GM21526 (cell line): Measurements from ENCODE around the gene MGST3.
"Not testable (repeated sequence)": the region's sequence is repeated elsewhere in the genome, so short reads cannot be mapped to it uniquely, and the experiment has no call there.

Experiments
- ATAC-seq: cut with Tn5 transposase; IDR thresholded peaks from one replicate; pipeline ENCODE4 v1.9.1; 2021; ENCODE audit warnings: moderate library complexity; ENCODE audit not compliant: unreplicated experiment, low FRiP score

Gene MGST3

GRCh38 chr1:165630629-165631341 is at the start of gene MGST3:
MGST3 (plus strand) TSS chr1:165631234; CDS start chr1:165649848, 18,614 bp downstream.
- peak; percentile 94 for ATAC-seq

- ATAC-seq, result no peak
Observed at GRCh38 chr1:165581926-165582325, 49.1 kb upstream of the MGST3 start.

DNA sequence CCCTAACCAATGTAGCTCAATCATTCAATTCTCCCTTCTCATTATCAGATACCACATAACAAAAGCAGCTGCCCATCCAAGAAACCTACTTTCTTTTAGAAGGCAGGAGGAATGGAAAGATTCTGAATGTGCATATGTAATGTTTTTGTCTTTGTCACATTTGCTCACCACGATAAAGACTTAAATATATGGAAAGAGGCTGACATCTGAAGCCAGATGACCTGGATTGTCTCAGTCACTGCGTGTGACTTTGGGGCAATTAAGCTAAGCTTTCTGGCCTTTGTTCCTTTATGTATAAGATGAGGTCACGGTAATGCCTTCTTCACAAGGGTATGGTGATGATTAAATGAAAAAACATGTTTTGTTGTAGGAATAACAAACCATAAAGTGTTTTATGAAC is 44.6 kb upstream of the MGST3 start:
- ATAC-seq, result no peak

DNA sequence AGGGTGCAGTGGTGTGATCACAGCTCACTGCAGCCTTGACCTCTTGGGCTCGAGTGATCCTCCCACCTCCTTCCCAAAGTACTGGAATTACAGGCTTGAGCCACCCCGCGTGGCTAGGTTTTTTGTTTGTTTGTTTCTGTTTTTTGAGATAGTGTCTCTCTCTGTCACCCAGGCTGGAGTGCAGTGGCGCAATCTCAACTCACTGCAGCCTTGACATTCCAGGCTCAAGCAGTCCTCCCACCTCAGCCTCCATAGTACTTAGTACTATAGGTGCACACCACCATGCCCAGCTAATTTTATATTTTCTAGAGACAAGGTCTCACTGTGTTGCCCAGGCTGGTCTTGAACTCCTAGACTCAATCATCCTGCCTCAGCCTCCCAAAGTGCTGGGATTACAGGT is 39.6 kb upstream of the MGST3 start:
- ATAC-seq, result not testable (repeated sequence)

DNA sequence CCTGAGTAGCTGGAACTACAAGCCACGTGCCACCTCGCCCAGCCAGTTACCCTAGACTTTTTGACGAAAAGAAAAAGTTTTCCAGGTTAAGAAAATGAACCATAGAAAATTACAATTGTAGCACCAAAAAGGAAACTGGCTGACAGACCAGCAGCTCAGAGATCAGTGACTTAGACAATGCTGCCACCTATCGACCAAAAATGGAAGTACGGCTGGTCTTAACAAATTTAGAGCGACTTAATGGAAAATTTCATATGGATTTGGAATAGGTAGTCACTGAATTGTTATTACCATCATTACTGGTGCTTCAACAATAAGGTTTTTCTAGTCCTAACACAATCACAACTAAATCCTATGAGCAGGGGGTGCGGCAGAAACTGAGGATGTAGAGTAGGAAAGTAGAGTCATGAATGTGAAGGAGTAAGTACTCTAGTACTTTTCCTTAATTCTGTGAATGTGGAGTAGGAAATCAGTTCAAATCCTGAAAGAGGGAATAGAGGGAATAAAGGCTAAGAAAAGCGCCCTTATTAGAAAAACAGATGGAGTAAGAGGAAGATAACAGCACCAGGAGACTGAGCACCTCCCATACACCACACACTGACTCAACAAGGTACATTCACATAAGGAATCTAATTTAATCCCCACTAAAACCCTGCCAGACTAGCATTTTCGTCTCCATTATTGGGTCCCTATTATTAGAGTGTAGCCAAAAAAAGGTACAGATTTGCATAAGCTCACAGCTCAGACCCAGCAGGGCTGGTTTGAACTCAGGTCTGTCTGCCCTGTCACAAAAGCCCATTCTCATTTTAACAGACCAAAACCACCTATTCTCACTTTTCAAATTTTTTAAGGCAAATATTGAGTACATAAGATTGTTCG is 37.9 kb upstream of the MGST3 start:
- ATAC-seq, result no peak

DNA sequence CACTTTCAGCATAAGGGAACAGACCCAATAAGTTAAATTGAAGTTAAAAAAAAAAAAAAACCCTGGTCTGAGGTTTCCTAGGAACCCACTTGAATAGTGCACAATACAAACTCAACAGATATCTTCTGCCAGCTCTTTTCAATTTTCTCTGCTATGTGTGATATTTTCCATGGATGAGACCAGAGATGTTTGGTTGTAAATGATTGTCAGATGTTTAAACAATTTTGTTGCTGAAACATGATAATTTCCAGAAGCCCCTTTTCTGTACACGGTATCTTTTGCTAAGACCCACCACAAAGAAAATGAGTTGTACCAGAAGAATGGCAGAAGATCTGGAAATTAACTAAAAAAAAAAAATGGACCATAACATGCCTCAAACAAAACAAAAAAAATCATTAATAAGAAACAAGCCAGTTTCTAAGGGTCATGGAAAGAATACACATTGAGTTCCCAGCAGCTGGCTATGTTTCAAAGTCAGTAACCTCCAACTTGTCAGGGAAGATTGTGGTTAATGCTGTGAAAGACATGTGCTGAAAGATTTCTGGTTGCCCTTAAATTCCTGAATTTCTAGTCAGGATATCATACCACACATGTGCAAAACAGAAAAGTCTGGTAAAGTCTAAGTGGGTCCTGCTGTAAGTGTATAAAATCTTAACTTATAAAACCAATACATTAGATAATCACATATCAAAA is 35.6 kb upstream of the MGST3 start:
- no peak for ATAC-seq

- ATAC-seq, result peak; percentile 99
Observed at GRCh38 chr1:165597883-165598675, 33.0 kb upstream of the MGST3 start.

DNA sequence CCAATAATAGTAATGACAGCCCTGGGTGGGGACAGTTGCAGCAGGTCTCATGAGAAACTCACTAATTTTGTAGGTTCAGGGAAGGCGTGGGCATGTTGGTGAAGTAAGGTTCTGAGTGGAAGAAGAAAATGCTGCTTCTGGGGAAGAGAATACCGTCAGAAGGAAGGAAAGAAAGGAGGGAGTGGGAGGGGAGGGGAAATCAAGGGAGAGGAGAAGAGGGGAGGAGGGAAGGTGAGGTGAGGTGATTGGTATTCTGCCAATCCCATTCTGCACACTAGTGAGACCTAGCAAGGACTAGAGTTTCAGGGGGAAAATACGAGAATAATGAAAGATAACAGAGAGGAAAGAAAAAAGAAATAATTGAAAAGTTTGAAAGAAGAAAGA is 32.4 kb upstream of the MGST3 start:
- ATAC-seq, result no peak

DNA sequence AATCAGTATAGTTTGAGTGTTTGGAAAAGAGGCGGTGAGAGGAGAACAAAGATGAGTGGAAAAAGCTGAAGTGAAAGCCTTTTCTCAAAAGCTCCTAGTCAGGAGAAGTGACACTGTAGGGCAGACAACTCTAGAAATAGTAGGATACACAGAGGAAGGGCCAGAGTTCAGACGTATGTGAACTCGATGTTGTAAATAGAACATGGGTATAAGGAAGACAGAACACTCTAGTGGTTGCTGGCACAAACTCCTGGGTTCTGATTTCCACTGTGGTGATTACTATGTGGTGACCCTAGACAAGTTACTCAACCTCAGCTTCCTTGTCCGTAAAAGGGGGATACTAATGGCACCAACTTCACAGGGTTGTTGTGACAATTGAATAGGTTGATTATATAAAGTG is 30.2 kb upstream of the MGST3 start:
- ATAC-seq, result no peak

- no peak for ATAC-seq
Observed at GRCh38 chr1:165603810-165604209, 27.2 kb upstream of the MGST3 start.

- ATAC-seq, result no peak
Observed at GRCh38 chr1:165605246-165605645, 25.8 kb upstream of the MGST3 start.

DNA sequence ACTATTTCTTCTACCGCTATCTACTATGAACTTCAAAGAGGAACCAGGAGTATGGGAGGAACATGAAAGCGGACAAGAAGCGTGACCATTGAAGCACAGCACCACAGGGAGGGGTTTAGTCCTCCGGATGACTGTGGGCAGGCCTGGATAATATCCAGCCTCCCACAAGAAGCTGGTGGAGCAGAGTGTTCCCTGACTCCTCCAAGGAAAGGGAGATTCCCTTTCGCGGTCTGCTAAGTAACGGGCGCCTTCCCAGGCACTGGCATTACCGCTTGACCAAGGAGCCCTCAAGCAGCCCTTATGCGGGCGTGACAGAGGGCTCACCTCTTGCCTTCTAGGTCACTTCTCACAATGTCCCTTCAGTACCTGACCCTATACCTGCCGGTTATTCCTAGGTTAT is 24.4 kb upstream of the MGST3 start:
- not testable (repeated sequence) for ATAC-seq

DNA sequence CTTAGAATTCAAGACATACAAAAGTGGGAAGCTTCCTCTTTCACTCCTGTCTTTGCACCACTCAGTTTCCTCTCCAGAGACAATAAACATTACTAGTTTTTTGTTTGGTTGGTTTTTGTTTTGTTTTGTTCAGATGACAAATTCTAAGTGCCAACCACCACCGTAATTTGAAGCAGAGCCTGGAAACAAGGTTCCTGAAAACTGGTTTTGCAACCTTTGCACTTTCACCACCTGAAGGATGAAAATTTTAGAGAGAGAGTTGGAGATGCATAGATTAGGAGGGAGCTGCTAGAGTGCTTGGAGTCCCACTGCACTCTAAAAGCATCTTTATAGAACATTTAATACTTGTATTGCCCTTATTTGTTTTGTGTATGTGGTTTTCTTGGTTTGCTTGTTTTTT is 20.2 kb upstream of the MGST3 start:
- ATAC-seq, result no peak

GRCh38 chr1:165612062-165612461 is 19.0 kb upstream of the MGST3 start:
- no peak for ATAC-seq

- ATAC-seq, result no peak
Observed at GRCh38 chr1:165616054-165616612, 14.9 kb upstream of the MGST3 start.

DNA sequence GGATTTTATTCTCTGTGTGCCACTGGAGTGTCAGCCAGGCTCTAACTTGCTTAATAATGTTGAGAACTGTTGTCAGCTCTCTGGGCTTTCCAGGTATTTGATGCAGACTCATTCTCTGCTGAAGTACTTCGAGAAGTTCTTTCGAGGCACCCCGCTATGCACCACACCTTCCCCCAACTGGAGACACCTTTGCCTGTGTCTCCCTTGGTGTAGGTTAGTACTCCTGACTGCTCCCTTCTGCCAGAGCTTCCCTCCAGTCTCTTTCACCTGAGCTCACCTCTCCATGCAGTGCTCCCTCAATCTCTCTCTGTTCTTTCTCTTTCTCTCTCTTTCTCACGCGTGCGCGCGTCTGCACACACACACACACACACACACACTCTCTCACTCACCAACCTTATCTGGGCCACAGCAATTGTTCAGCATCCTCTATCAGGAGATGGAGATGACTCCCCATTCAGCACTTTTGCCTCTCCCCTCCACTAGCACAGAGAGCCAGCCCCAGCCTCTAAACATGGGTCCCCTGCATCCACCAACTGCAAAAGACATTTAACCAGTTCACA is 14.0 kb upstream of the MGST3 start:
- ATAC-seq, result no peak

GRCh38 chr1:165619647-165620151 is 11.3 kb upstream of the MGST3 start:
- ATAC-seq, result no peak

GRCh38 chr1:165623624-165624023 is 7.4 kb upstream of the MGST3 start:
- ATAC-seq, result no peak

DNA sequence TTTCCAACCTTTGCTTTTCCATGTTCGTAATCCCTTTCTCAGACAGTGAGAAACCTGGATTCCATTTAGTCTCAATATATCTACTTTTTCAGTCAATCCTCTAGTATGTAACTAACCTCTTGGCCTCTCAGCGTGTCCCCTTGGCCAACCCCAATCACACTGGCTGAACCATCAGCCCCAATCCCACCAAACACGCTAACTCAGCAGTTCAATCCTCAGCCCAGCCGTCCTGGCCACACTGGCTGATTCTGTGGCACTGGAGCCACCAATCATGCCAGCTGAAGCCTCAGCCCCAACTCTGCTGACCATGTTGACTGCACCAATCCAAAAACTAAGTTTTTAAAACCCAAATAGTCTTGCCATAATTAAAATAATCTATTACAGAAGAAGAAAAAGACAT is 6.6 kb upstream of the MGST3 start:
- no peak for ATAC-seq
